Vagina (tissue), 2 donors: ENCODE measurements around the gene CARHSP1. TPM values are rescaled to one million over a fixed set of nuclear protein-coding genes. Genes with fewer than 3 reads are reported as not detected.

Experiments
- DNase-seq, 2 donors: peaks; one replicate each; pipeline ENCODE4 v3.0.0-alpha.2; 2017; ENCODE audit errors: extremely low spot score in 2 of 2
- H3K27ac ChIP-seq: fragments of 200-600 bp; sonication (generic); one replicate; pipeline ENCODE4 v1.5.1; 2019
- H3K27me3 ChIP-seq: fragments of 200-600 bp; sonication (generic); one replicate; pipeline ENCODE4 v1.5.1; 2019
- H3K36me3 ChIP-seq, 2 donors: fragments of 200-600 bp; sonication (generic); one replicate each; pipeline ENCODE4 v1.5.1; 2017 to 2019
- H3K4me1 ChIP-seq: fragments of 200-600 bp; sonication (generic); one replicate; pipeline ENCODE4 v1.5.1; 2019
- H3K4me3 ChIP-seq, 2 donors: fragments of 200-600 bp; sonication (generic); 1 replicate in 1 of 2; 2 replicates in 1 of 2; pipeline ENCODE4 v1.5.1; 2016 to 2019
- H3K9me3 ChIP-seq: fragments of 200-600 bp; sonication (generic); one replicate; pipeline ENCODE4 v1.5.1; 2019
- POLR2A ChIP-seq, 2 donors: fragments of 450-650 bp; IDR thresholded peaks; one replicate each; pipeline ENCODE4 v1.6.1; 2017; ENCODE audit warnings: antibody characterized with exemption in 2 of 2, mild to moderate bottlenecking in 2 of 2, moderate library complexity in 2 of 2
- POLR2AphosphoS5 ChIP-seq, 2 donors: sonication (generic); formaldehyde crosslinking; IDR thresholded peaks; one replicate each; pipeline ENCODE4 v1.9.0; 2017; ENCODE audit warnings: antibody characterized with exemption in 2 of 2, mild to moderate bottlenecking in 2 of 2, low read depth in 1 of 2; ENCODE audit not compliant: insufficient read depth in 1 of 2
- intact Hi-C: fragments of 100-400 bp; cut with DNase I; formaldehyde crosslinking; loops from one replicate; pipeline ENCODE4 v1.15.1; 2023
- total RNA-seq: library from RNA; depleted of rRNA; stranded (reverse); fragments of >200 nt; gene quantifications from one replicate; pipeline ENCODE4 v1.2.3, GENCODE V29; 2016
- TF ChIP-seq, protein P1 (sequence below), 3 experiments: fragments of 450-650 bp in 2 of 3; fragments of 200-600 bp in 1 of 3; sonication (generic) in 1 of 3; IDR thresholded peaks; one replicate each; pipeline ENCODE4 v1.5.1; 2017 to 2019; ENCODE audit warnings: antibody characterized with exemption in 3 of 3, mild to moderate bottlenecking in 2 of 3, moderate library complexity in 2 of 3

CARHSP1 gene
- total RNA-seq, 1 donor from 2014 or later: 125 TPM

DNA sequence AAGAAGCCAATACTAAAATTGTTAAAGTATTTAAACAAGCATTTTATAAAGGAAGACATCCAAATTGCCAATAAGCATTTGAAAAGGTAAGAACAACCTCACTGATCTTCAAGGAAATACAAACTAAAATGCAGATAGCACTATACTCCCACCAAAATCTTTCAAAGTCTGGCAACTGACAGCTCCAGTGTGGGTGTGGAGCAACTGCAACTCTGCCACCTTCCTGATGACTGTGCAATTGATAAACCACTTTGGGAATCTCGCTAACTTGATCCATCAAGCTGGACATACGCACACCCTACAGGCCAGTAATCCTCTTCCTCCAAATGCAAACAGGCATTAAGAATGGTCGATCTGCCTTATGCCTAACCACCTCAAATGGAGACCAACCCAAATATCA lies 45.3 kb upstream of the CARHSP1 start:
- no peak for TF ChIP-seq POLR2AphosphoS5 (IDR thresholded peaks at IDR 0.05; ENCODE audit: insufficient read depth in 1 of 2, low read depth in 1 of 2)
- TF ChIP-seq, protein P1, sequence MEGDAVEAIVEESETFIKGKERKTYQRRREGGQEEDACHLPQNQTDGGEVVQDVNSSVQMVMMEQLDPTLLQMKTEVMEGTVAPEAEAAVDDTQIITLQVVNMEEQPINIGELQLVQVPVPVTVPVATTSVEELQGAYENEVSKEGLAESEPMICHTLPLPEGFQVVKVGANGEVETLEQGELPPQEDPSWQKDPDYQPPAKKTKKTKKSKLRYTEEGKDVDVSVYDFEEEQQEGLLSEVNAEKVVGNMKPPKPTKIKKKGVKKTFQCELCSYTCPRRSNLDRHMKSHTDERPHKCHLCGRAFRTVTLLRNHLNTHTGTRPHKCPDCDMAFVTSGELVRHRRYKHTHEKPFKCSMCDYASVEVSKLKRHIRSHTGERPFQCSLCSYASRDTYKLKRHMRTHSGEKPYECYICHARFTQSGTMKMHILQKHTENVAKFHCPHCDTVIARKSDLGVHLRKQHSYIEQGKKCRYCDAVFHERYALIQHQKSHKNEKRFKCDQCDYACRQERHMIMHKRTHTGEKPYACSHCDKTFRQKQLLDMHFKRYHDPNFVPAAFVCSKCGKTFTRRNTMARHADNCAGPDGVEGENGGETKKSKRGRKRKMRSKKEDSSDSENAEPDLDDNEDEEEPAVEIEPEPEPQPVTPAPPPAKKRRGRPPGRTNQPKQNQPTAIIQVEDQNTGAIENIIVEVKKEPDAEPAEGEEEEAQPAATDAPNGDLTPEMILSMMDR (IDR thresholded peaks at IDR 0.05): no peak
- TF ChIP-seq POLR2A (IDR thresholded peaks at IDR 0.05): no peak
- H3K9me3 ChIP-seq: no peaks in the 10 kb centered on the region
- H3K27me3 ChIP-seq: no peaks in the 10 kb centered on the region
- intact Hi-C loops: no loop called here
- H3K36me3 ChIP-seq: peaks cover 0 to 72% of the 10 kb centered on the region in 2 donors
- H3K27ac ChIP-seq: no peak overlapping the region
- no peak for DNase-seq
- peaks cover 7% of the 10 kb centered on the region for H3K4me1 ChIP-seq
- H3K4me3 ChIP-seq: no peak overlapping the region

DNA sequence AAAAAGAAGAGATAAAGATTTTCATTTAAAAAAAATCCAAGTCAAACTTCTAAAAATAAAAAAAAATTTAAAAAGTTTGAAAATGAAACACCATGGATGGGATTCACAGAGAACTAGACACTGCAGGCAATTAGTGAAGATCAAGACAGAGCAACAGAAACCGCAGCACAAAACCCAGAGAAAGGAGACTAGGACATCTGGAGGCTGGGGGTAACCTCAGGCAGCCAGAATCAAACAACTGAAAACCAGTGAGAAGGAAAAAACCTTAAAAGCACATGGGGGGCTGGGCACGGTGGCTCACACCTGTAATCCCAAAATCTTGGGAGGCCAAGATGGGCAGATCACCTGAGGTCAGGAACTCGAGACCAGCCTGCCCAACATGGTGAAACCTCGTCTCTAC lies 44.0 kb upstream of the CARHSP1 start:
- no peak overlapping the region for H3K4me3 ChIP-seq
- H3K36me3 ChIP-seq: peaks cover 0 to 72% of the 10 kb centered on the region in 2 donors
- H3K27me3 ChIP-seq: no peaks in the 10 kb centered on the region
- intact Hi-C loops: no loop called here
- no peaks in the 10 kb centered on the region for H3K9me3 ChIP-seq
- TF ChIP-seq POLR2AphosphoS5 (IDR thresholded peaks at IDR 0.05; ENCODE audit: insufficient read depth in 1 of 2, low read depth in 1 of 2): no peak
- TF ChIP-seq, protein P1 (IDR thresholded peaks at IDR 0.05): no peak
- no peak for TF ChIP-seq POLR2A (IDR thresholded peaks at IDR 0.05)
- peaks cover 7% of the 10 kb centered on the region for H3K4me1 ChIP-seq
- DNase-seq: no peak
- H3K27ac ChIP-seq: no peak overlapping the region

DNA sequence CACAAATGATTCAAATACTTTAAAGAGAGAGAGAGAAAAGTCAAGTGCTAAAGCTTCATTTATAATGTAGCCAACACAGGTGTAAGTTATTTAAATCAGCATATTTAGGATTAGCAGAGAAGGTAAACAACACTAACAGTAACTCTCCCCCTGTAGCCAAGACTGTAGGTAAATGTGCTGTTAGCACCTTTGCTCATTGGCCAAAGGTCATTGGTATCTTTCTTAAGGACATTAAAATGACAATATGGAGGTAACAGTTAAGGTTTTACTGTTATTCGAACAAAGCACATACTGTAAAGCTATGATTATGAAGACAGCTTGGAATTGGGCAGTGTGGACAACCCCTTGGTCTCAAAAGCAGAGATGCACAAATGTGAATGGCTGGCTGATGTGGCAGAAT lies 42.0 kb upstream of the CARHSP1 start:
- peaks cover 7% of the 10 kb centered on the region for H3K4me1 ChIP-seq
- TF ChIP-seq, protein P1 (IDR thresholded peaks at IDR 0.05): no peak
- TF ChIP-seq POLR2AphosphoS5 (IDR thresholded peaks at IDR 0.05; ENCODE audit: insufficient read depth in 1 of 2, low read depth in 1 of 2) (no peak), POLR2A (IDR thresholded peaks at IDR 0.05) (no peak)
- peaks cover 0 to 84% of the 10 kb centered on the region in 2 donors for H3K36me3 ChIP-seq
- DNase-seq: no peak
- no peaks in the 10 kb centered on the region for H3K27me3 ChIP-seq
- intact Hi-C loops: no loop called here
- no peaks in the 10 kb centered on the region for H3K9me3 ChIP-seq
- no peak overlapping the region for H3K27ac ChIP-seq
- H3K4me3 ChIP-seq: no peak overlapping the region

DNA sequence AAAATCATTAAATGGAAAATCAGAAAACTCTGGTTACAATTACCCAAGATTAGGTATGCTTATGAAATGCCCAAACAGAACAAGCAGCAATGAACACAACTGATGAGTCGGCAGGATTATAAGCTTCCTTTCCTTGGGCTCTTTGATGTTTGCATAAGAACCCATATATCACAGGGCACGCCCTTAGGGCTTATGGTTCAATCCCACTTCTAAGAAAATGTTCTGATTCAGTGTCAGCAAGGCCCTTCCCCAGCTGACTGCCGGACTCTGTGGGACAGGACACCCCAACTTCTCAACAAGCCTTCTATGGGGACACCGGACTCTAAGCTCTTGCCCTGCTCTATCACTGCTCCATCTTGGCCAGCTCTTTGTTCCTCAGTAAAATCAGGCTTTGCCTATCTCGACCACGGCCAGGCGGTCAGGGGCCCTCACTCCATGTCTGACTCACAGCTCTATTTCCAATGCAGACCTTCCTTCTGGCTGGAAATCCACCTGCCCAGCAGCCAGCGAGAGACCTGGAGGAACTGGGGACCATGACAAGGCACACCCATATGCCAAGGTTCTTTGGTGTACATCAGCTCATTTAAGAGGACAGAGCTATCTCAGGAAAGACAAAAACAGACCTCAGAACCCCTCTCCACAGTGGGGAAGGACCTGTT lies 40.1 kb upstream of the CARHSP1 start:
- H3K9me3 ChIP-seq: no peaks in the 10 kb centered on the region
- H3K36me3 ChIP-seq: peaks cover 0 to 87% of the 10 kb centered on the region in 2 donors
- DNase-seq: no peak
- TF ChIP-seq, protein P1 (IDR thresholded peaks at IDR 0.05): no peak
- TF ChIP-seq POLR2AphosphoS5 (IDR thresholded peaks at IDR 0.05; ENCODE audit: insufficient read depth in 1 of 2, low read depth in 1 of 2) (no peak), POLR2A (IDR thresholded peaks at IDR 0.05) (no peak)
- H3K4me3 ChIP-seq: no peak overlapping the region
- H3K27me3 ChIP-seq: no peaks in the 10 kb centered on the region
- no peak overlapping the region for H3K27ac ChIP-seq
- intact Hi-C loops: no loop called here
- H3K4me1 ChIP-seq: peaks cover 7% of the 10 kb centered on the region

DNA sequence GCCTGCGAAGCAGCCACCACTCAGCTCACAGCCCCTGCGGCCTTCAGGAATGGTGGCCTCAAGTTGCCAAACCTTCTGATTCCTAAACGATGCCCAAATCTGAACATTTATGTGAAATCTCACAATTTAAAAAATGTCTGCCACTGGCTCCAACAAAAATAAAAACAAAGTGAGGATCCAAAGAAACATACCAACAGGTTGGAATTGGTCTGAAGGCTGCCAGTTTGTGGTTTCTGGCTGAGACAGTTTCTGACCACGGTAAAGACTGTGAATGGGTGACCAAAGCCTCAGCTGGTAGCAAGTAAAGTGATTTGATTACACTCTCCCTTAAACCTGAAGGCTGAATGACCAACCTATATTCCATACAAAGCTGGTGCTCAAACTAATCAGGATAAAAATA lies 38.3 kb upstream of the CARHSP1 start:
- peaks cover 6% of the 10 kb centered on the region for H3K4me1 ChIP-seq
- H3K4me3 ChIP-seq: no peak overlapping the region
- no peak for DNase-seq
- no peaks in the 10 kb centered on the region for H3K9me3 ChIP-seq
- H3K36me3 ChIP-seq: peaks cover 0 to 97% of the 10 kb centered on the region in 2 donors
- no peak overlapping the region for H3K27ac ChIP-seq
- intact Hi-C loops: no loop called here
- no peaks in the 10 kb centered on the region for H3K27me3 ChIP-seq
- TF ChIP-seq POLR2AphosphoS5 (IDR thresholded peaks at IDR 0.05; ENCODE audit: insufficient read depth in 1 of 2, low read depth in 1 of 2) (no peak), POLR2A (IDR thresholded peaks at IDR 0.05) (no peak)
- TF ChIP-seq, protein P1 (IDR thresholded peaks at IDR 0.05): no peak
